Ishikawa (cell line): ENCODE data around the gene CLDN22.

ENCODE experiments used
- CEBPB ChIP-seq: IDR thresholded peaks from 2 replicates; pipeline ENCODE4 v1.6.1; 2012
- FOXM1 ChIP-seq: IDR thresholded peaks from 2 replicates; pipeline ENCODE4 v1.6.1; 2012; ENCODE audit warnings: low read depth, borderline replicate concordance
- MAX ChIP-seq: IDR thresholded peaks from 2 replicates; pipeline ENCODE4 v1.6.1; 2012
- REST ChIP-seq: IDR thresholded peaks from 2 replicates; pipeline ENCODE4 v1.6.1; 2012; ENCODE audit warnings: low read depth, mild to moderate bottlenecking
- TEAD4 ChIP-seq: IDR thresholded peaks from 2 replicates; pipeline ENCODE4 v1.6.1; 2012

GRCh38 chr4:183329244-183329643, 9.2 kb upstream of the CLDN22 start:
- TF ChIP-seq REST (no peak), TEAD4 (no peak), MAX (no peak), CEBPB (no peak), FOXM1 (no peak)
